Nephron progenitor cell (in vitro differentiated cells): Measurements from ENCODE around the gene FOXJ1.

Experiments
- DNase-seq: peaks from one replicate; pipeline ENCODE4 v3.0.0; 2021
- H3K27ac Mint-ChIP-seq: 2 replicates; pipeline ENCODE4 v1.8.0; 2021; ENCODE audit warnings: mild to moderate bottlenecking, moderate library complexity, mixed read lengths
- H3K27me3 Mint-ChIP-seq: 2 replicates; pipeline ENCODE4 v1.8.0; 2021; ENCODE audit warnings: mild to moderate bottlenecking, low read depth, mixed read lengths; ENCODE audit not compliant: poor library complexity
- H3K36me3 Mint-ChIP-seq: 2 replicates; pipeline ENCODE4 v1.8.0; 2021; ENCODE audit warnings: low read depth, mixed read lengths
- H3K4me1 Mint-ChIP-seq: 2 replicates; pipeline ENCODE4 v1.8.0; 2021; ENCODE audit warnings: mixed read lengths
- H3K4me3 Mint-ChIP-seq: 2 replicates; pipeline ENCODE4 v1.8.0; 2021; ENCODE audit warnings: mild to moderate bottlenecking, moderate library complexity, mixed read lengths
- H3K9me3 Mint-ChIP-seq: 2 replicates; pipeline ENCODE4 v1.8.0; 2021; ENCODE audit warnings: mild to moderate bottlenecking, moderate library complexity, mixed read lengths
- TF ChIP-seq, protein P1 (sequence below): fragments of 200-600 bp; sonication (generic); IDR thresholded peaks from 2 replicates; pipeline ENCODE4 v1.5.0; 2021; ENCODE audit warnings: antibody characterized with exemption

FOXJ1 gene

DNA sequence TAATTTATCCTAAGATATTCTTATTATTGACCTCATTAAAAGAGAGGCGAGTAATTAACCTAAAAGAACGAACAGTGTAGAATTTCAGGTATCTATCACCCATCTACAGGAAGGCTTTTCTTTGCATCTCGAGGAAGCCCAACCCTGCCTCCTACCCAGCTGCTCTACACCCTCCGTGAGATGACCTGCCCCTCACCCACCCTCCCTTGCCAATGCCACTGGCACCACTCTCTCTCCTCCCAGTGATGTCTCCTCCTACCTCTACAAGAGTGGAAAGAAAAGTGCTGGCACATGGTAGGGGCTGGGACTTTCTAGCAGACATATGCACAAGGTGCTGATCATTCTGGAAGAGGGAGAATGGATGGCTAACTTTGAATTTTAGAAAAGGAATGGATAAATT, 22.9 kb upstream of the FOXJ1 start:
- DNase-seq: no peak
- H3K9me3 Mint-ChIP-seq: no peaks in the 10 kb centered on the region
- no peak overlapping the region for H3K4me3 Mint-ChIP-seq
- H3K36me3 Mint-ChIP-seq: peaks cover 16% of the 10 kb centered on the region
- H3K27ac Mint-ChIP-seq: no peak overlapping the region
- TF ChIP-seq, protein P1, sequence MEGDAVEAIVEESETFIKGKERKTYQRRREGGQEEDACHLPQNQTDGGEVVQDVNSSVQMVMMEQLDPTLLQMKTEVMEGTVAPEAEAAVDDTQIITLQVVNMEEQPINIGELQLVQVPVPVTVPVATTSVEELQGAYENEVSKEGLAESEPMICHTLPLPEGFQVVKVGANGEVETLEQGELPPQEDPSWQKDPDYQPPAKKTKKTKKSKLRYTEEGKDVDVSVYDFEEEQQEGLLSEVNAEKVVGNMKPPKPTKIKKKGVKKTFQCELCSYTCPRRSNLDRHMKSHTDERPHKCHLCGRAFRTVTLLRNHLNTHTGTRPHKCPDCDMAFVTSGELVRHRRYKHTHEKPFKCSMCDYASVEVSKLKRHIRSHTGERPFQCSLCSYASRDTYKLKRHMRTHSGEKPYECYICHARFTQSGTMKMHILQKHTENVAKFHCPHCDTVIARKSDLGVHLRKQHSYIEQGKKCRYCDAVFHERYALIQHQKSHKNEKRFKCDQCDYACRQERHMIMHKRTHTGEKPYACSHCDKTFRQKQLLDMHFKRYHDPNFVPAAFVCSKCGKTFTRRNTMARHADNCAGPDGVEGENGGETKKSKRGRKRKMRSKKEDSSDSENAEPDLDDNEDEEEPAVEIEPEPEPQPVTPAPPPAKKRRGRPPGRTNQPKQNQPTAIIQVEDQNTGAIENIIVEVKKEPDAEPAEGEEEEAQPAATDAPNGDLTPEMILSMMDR: no peak
- H3K4me1 Mint-ChIP-seq: peaks cover 5% of the 10 kb centered on the region
- H3K27me3 Mint-ChIP-seq: peaks cover 8% of the 10 kb centered on the region

DNA sequence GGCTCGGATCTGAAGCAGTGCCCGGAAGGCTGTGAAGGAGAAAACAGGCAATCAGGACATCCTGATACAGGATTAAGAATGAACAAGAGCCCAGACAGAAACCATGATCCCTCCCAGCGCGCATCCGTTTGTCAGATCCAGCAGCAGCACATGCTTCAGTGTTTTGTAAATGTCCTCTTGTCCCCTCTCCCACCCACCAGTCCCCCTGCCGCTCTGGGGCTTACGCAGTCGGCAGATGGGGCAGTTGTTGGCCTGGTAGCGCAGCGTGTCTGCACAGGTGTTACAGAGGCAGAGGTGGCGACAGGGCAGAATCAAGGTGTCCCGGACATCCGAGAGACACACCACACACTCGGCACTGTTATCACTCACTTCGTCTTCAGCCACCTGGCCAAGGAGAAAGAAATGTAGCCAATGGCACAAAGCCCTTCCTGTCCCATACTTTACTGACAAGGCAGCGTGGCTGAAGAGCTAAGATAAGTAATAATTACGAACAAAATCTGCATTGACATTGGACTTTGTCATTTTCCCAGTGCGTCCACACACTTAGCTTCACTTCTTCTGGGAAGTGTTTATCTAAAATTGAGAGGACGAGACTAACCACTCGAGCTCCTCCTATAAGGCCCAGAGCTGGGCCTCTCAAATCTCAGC, 20.7 kb upstream of the FOXJ1 start:
- no peaks in the 10 kb centered on the region for H3K9me3 Mint-ChIP-seq
- peaks cover 5% of the 10 kb centered on the region for H3K27me3 Mint-ChIP-seq
- peaks cover 14% of the 10 kb centered on the region for H3K4me1 Mint-ChIP-seq
- TF ChIP-seq, protein P1: no peak
- no peak for DNase-seq
- no peak overlapping the region for H3K4me3 Mint-ChIP-seq
- H3K27ac Mint-ChIP-seq: no peak overlapping the region
- peaks cover 13% of the 10 kb centered on the region for H3K36me3 Mint-ChIP-seq

DNA sequence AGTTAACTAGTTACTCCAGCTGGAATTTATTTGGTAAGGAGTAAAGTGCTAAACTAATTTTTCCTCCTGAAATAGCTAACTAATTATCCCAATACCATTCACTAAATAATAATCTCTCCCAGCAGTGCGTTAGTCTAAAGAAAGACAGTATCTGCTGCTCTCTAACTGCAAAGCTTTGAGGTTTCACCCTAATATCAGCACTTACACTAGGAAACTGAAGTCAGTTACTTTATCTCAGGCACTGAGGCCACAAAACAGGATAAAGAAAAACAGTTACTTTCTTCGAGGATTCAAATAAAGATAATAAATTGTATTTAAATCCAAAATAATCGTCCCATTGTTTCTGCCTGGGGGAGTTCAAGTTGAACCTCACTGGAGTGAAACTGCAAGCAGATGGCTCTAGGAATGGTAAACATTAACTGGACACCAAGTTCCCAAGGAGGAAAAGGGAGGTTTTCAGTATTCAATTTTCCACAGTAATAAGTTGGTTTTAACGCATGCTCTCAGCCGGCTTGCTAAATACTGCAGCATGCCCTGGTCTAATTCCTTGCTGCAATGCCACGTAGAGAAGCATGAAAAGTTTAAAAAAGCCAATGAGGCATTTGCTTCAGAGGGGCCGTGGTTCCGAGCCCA, 20.0 kb upstream of the FOXJ1 start:
- TF ChIP-seq, protein P1: no peak
- no peak for DNase-seq
- Mint-ChIP-seq H3K27ac (no peak overlapping the region), H3K4me3 (no peak overlapping the region), H3K9me3 (no peaks in the 10 kb centered on the region), H3K36me3 (peaks cover 13% of the 10 kb centered on the region), H3K4me1 (peaks cover 22% of the 10 kb centered on the region), H3K27me3 (peaks cover 5% of the 10 kb centered on the region)

DNA sequence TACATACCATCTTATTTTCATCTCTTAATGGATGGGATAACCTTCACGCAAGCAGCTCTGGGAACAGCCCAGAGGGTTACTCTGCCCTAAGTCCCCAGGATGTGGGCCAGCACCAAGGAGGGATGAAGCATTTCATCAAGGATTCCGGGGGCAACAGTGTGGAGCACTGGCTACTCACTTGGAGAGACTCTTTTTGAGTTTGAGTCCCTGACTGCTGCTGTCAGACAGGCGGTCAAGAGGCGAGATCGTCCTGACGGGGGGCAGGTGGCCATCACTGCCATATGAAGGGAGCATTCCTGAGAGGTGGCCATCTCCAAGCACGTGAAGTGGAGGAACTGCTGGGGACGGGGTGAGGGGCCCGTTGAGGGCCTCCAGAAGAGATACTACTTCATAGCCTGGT, 18.1 kb upstream of the FOXJ1 start:
- H3K27me3 Mint-ChIP-seq: peaks cover 5% of the 10 kb centered on the region
- peaks cover 13% of the 10 kb centered on the region for H3K36me3 Mint-ChIP-seq
- no peak overlapping the region for H3K27ac Mint-ChIP-seq
- peaks cover 25% of the 10 kb centered on the region for H3K4me1 Mint-ChIP-seq
- TF ChIP-seq, protein P1: no peak
- no peak for DNase-seq
- H3K4me3 Mint-ChIP-seq: no peak overlapping the region
- H3K9me3 Mint-ChIP-seq: no peaks in the 10 kb centered on the region

DNA sequence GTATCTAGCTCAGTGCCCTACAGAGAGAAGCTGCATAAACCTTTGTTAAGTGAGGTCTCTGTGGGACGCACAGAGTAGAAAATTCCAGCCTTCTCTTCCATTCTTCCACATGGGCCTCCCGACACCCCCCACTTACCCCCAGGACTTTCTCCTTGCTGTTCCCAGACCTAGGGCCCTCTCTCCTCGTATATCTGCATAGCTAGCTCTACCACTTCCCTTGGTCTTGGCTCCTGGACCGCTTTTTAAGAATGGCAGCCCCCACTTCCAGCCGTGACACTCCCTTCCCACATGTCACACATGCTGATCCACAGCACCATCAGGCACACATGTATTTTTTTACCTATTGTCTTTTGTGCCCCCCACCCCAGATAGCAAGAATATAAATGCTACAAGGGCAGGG, 16.7 kb upstream of the FOXJ1 start:
- H3K9me3 Mint-ChIP-seq: no peaks in the 10 kb centered on the region
- no peak overlapping the region for H3K4me3 Mint-ChIP-seq
- DNase-seq: no peak
- H3K27me3 Mint-ChIP-seq: peaks cover 5% of the 10 kb centered on the region
- no peak overlapping the region for H3K27ac Mint-ChIP-seq
- peaks cover 13% of the 10 kb centered on the region for H3K36me3 Mint-ChIP-seq
- TF ChIP-seq, protein P1: no peak
- H3K4me1 Mint-ChIP-seq: peaks cover 25% of the 10 kb centered on the region

DNA sequence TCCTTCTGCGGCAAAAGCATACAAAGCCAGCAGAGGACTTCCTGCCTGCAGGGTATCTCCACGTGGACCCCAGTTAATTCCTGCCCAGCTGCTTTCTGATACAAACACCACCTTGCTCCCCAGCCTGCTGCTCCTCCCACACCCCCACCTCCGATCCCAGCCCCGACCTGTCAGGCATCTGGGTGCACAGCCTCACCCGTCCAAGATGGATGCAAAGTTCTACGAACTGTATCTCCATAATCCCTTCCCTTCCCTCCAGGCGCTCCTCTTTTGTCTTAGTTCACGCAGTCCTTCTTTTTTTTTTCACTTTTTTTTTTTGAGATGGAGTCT, 15.6 kb upstream of the FOXJ1 start:
- Mint-ChIP-seq H3K4me1 (peaks cover 25% of the 10 kb centered on the region), H3K27ac (peak overlapping the region; percentile 81), H3K27me3 (peaks cover 7% of the 10 kb centered on the region), H3K4me3 (no peak overlapping the region), H3K9me3 (no peaks in the 10 kb centered on the region), H3K36me3 (peaks cover 13% of the 10 kb centered on the region)
- TF ChIP-seq, protein P1: no peak
- no peak for DNase-seq
